GM18526 (cell line): ENCODE results near the gene DCAF16.

Experiments
- POLR2A ChIP-seq: IDR thresholded peaks from 3 replicates; pipeline ENCODE4 v1.6.1; 2011; ENCODE audit not compliant: insufficient read length; ENCODE audit errors: extremely low read depth

The DCAF16 gene

DNA sequence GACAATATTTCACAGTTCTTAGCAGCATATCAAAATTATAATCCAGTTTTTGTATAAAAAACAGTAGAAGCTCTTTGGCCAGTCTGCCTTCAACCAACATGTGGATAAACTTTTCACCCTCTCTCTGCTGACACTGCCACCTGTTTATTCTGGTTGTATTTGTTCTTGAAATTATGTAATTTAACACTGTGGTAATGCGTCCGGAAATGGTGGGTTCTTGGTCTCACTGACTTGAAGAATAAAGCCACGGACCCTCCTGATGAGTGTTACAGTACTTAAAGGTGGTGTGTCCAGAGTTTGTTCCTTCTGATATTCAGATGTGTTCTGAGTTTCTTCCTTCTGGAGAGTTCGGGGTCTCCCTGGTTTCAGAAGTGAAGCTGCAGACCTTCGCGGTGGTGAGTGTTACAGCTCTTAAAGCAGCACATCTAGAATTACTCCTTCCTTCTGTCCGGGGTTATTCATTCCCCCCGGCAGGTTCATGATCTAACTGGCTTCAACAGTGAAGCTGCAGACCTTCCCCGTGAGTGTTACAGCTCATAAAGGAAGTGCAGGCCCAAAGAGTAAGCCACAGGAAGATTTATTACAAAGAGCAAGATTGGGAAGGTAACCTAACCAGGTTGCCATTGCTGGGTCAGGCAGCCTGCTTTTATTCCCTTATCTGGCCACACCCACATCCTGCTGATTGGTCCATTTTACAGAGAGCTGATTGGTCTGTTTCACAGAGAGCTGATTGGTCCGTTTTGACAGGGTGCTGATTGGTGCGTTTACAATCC is 44.9 kb downstream of the DCAF16 start:
- no peak for TF ChIP-seq POLR2A

- TF ChIP-seq POLR2A = no peak
Observed at GRCh38 chr4:17763931-17764330, 46.6 kb downstream of the DCAF16 start.

GRCh38 chr4:17763416-17763815 is 47.1 kb downstream of the DCAF16 start:
- TF ChIP-seq POLR2A = no peak

GRCh38 chr4:17762726-17763125 is 47.8 kb downstream of the DCAF16 start:
- no peak for TF ChIP-seq POLR2A

DNA sequence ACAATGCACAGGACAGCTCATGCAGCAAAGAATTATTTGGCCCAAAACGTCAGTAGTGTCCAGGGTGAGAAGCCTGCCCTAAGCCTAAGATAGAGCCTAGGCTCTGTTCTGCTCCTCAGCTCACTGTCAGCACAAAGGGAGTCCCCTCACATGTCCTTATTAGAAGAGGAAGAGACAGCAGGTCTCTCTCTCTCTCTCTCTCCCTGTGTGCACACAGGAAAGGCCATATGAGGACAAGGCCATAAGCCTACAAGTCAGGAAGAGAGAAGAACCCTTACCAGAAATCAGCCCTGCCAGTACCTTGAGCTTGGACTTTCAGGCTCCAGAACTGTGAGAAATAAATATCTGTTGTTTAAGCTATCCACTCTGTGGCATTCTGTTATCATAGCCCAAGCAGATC is 49.5 kb downstream of the DCAF16 start:
- TF ChIP-seq POLR2A = no peak

GRCh38 chr4:17760626-17761025 is 49.9 kb downstream of the DCAF16 start:
- TF ChIP-seq POLR2A = no peak

- TF ChIP-seq POLR2A = no peak
Observed at GRCh38 chr4:17758485-17758884, 52.1 kb downstream of the DCAF16 start.

GRCh38 chr4:17757621-17758020 is 52.9 kb downstream of the DCAF16 start:
- TF ChIP-seq POLR2A = no peak

DNA sequence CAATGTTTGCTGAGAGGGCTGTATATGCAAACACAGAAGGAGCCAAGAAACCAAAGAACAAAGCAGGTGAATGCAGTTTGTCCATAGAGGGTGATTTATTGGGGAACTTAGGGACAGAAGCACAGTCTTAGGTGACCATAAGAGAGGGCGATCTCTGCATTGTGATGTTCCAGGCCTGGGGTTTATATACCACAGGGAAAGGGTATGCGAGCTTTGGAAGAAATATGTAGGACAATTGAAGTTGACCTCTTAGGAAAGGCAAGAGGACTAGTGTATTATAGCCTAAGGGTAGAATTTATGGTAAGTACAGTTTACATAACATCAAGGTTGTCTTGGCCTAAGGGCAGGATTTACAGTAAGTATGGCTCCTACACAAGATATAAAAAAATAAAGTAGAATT is 56.9 kb downstream of the DCAF16 start:
- no peak for TF ChIP-seq POLR2A
